Measurements from ENCODE around the gene DST.

Gene DST

GRCh38 chr6:56424542-56425083 lies 218.1 kb downstream of the DST start:
- in situ Hi-C loops (cut with HindIII; ENCODE audit: low sequenced_read_pairs), result no loop called here
- H3K4me3 ChIP-seq (ENCODE audit: low read depth, low read length), result no peak overlapping the region
- TF ChIP-seq, protein P1, sequence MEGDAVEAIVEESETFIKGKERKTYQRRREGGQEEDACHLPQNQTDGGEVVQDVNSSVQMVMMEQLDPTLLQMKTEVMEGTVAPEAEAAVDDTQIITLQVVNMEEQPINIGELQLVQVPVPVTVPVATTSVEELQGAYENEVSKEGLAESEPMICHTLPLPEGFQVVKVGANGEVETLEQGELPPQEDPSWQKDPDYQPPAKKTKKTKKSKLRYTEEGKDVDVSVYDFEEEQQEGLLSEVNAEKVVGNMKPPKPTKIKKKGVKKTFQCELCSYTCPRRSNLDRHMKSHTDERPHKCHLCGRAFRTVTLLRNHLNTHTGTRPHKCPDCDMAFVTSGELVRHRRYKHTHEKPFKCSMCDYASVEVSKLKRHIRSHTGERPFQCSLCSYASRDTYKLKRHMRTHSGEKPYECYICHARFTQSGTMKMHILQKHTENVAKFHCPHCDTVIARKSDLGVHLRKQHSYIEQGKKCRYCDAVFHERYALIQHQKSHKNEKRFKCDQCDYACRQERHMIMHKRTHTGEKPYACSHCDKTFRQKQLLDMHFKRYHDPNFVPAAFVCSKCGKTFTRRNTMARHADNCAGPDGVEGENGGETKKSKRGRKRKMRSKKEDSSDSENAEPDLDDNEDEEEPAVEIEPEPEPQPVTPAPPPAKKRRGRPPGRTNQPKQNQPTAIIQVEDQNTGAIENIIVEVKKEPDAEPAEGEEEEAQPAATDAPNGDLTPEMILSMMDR (IDR thresholded peaks at IDR 0.05; ENCODE audit: low read depth, low read length), result no peak
- no peak for DNase-seq (ENCODE audit: low read depth, low spot score)

GRCh38 chr6:56424064-56424463 lies 218.6 kb downstream of the DST start:
- DNase-seq (ENCODE audit: low read depth, low spot score), result no peak
- H3K4me3 ChIP-seq (ENCODE audit: low read depth, low read length), result no peak overlapping the region
- in situ Hi-C loops (cut with HindIII; ENCODE audit: low sequenced_read_pairs), result no loop called here

GRCh38 chr6:56420296-56420695 lies 222.4 kb downstream of the DST start:
- no peak overlapping the region for H3K4me3 ChIP-seq (ENCODE audit: low read depth, low read length)
- no peak for DNase-seq (ENCODE audit: low read depth, low spot score)
- in situ Hi-C loops (cut with HindIII; ENCODE audit: low sequenced_read_pairs), result no loop called here
- TF ChIP-seq, protein P1 (IDR thresholded peaks at IDR 0.05; ENCODE audit: low read depth, low read length), result no peak

More at GRCh38 chr6:56424064-56424463, 218.6 kb downstream of the DST start:
- TF ChIP-seq, protein P1 (IDR thresholded peaks at IDR 0.05; ENCODE audit: low read depth, low read length), result no peak

DNA sequence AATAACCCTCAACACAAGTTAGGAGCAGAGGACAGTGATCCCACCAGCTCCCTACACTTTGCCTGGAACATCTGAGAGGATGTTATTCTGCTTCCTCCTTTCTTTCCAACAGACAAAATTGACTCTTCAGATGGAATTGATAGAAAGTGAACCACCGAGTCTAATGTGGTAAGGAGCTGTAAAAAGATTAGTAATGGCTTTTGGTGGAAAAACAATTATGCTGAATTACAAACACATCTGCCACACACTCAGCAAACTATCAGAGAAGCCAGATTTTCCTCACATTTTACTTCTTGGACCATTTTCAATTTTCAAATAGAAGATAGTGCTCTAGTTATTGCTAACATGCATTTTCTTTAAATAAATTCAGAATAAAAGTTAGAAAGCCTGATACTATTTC lies 223.5 kb downstream of the DST start:
- in situ Hi-C loops (cut with HindIII; ENCODE audit: low sequenced_read_pairs), result no loop called here
- TF ChIP-seq, protein P1 (IDR thresholded peaks at IDR 0.05; ENCODE audit: low read depth, low read length), result no peak
- no peak for DNase-seq (ENCODE audit: low read depth, low spot score)
- no peak overlapping the region for H3K4me3 ChIP-seq (ENCODE audit: low read depth, low read length)

DNA sequence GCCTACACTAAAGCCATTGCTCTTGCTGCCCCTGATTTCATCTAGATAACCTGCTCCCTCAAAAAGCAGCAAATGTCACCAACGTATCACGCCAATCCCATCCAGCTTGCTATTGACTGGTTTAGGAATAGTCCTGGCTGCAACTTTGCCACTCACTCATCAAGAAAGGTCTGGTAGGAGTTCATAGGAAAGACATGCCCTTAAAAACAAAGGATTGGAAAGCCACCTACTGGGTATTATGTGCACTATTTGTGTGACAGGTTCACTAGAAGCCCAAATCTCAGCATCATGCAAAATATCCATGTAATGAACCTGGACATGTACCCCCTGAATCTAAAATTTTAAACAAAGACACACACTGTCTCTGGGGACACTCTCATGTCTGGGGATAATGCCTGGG lies 224.9 kb downstream of the DST start:
- no peak overlapping the region for H3K4me3 ChIP-seq (ENCODE audit: low read depth, low read length)
- in situ Hi-C loops (cut with HindIII; ENCODE audit: low sequenced_read_pairs), result no loop called here
- TF ChIP-seq, protein P1 (IDR thresholded peaks at IDR 0.05; ENCODE audit: low read depth, low read length), result no peak
- DNase-seq (ENCODE audit: low read depth, low spot score), result no peak

GRCh38 chr6:56416247-56416646 lies 226.4 kb downstream of the DST start:
- in situ Hi-C loops (cut with HindIII; ENCODE audit: low sequenced_read_pairs), result no loop called here
- TF ChIP-seq, protein P1 (IDR thresholded peaks at IDR 0.05; ENCODE audit: low read depth, low read length), result no peak
- DNase-seq (ENCODE audit: low read depth, low spot score), result peak; percentile 77
- no peak overlapping the region for H3K4me3 ChIP-seq (ENCODE audit: low read depth, low read length)

GRCh38 chr6:56408976-56409375 lies 233.7 kb downstream of the DST start:
- no peak for DNase-seq (ENCODE audit: low read depth, low spot score)
- no peak overlapping the region for H3K4me3 ChIP-seq (ENCODE audit: low read depth, low read length)
- TF ChIP-seq, protein P1 (IDR thresholded peaks at IDR 0.05; ENCODE audit: low read depth, low read length), result no peak
- in situ Hi-C loops (cut with HindIII; ENCODE audit: low sequenced_read_pairs), result no loop called here
